Right ventricle myocardium superior (tissue), 1 donor: Measurements from ENCODE around the gene FXR2. TPM values are rescaled to one million over a fixed set of nuclear protein-coding genes. Genes with fewer than 3 reads are reported as not detected.
"Not testable (repeated sequence)": the region's sequence is repeated elsewhere in the genome, so short reads cannot be mapped to it uniquely, and the experiment has no call there.

ENCODE experiments used
- ATAC-seq: fragments of 200-7000 bp; cut with Tn5 transposase; one replicate; pipeline ENCODE4 v1.9.1; 2020; ENCODE audit warnings: mild to moderate bottlenecking; ENCODE audit not compliant: poor library complexity
- DNase-seq: peaks from one replicate; pipeline ENCODE4 v3.0.0-alpha.2; 2020
- intact Hi-C: fragments of 100-400 bp; cut with DNase I; formaldehyde crosslinking; loops from one replicate; pipeline ENCODE4 v1.11.2; 2022
- long read RNA-seq: library from polyadenylated mRNA; unstranded; transcript quantifications from one replicate; pipeline ENCODE4 v2.0.0, GENCODE V29; 2021
- total RNA-seq: library from RNA; stranded (reverse); fragmentation: NEBNext Ultra II Directional; extraction: Animal tissue kit (Norgen Biotek cat#: 25700); gene quantifications from one replicate; pipeline ENCODE4 v1.2.1, GENCODE V29; 2021
- donor health status: DM: no; HTN: yes; CAD: no; lungs with severe emphysema.

Gene FXR2
- total RNA-seq = 101 TPM
- long read RNA-seq, transcript FXR2-201 (17 exons, 2,957 nt) = major isoform, 493 of 593 reads
- long read RNA-seq, partial matches to known transcripts = 70 of 593 reads
- long read RNA-seq, other reads (novel, unspliced or antisense) = 30 of 593 reads

DNA sequence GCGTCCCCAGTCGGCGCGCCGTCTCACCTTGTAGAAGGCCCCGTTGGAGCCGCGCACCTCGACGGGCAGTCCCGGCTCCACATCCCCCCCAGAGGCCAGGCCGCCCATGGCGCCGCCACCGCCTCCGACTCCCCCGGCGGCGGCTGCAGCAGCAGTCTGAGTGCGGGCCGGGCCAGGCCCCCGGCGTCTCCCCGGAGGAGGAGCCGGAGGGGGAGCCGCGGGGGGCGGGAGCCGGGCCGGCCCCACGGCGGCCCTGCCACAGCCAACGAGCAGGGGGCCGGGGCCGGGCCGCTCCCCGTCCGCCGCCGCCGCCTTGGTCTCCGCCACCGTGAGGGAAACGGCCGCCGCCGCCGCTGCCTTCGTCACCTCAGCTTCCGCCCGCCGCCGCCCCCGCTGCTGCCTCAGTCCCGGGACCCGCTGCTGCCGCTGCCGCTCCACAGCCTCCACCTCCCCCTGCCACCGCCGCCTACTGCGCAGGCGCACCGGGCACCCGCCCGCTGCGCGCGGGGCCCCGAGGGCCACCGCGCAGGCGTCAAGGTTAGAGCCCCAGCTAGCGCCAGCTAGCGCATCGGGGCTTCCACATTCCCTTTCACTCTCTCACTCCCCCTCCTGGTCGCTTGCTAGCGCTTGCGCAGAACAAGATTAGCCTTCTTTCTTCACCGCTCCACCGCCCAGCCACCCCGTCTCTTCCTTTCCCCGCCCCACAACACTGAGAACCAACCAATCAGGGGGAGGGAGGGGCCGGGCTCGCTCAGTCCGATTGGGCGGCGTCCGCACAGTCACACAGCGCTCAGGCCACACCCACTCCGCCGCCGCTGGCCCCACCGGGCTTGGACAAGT lies at the start of gene FXR2:
Gene FXR2 (minus strand): TSS at position 473 of the 840 bp plus-strand sequence. CDS start 365 bp downstream, at position 108.
- ATAC-seq = peak; percentile 97
- intact Hi-C loops = no loop called here

GRCh38 chr17:7656958-7657609 lies 42.4 kb upstream of the FXR2 start:
- peak; percentile 69 for DNase-seq
- peak; percentile 67 for ATAC-seq
- intact Hi-C loops = no loop called here

More for the DNA sequence above, at the start of gene FXR2:
- peak; percentile 100 for DNase-seq

- DNase-seq (no peak), ATAC-seq (no peak)
- intact Hi-C loops = no loop called here
Observed at GRCh38 chr17:7655541-7655840, 40.8 kb upstream of the FXR2 start.

- intact Hi-C loops = no loop called here
- DNase-seq (no peak), ATAC-seq (no peak)
Observed at GRCh38 chr17:7654832-7655540, 40.3 kb upstream of the FXR2 start.

DNA sequence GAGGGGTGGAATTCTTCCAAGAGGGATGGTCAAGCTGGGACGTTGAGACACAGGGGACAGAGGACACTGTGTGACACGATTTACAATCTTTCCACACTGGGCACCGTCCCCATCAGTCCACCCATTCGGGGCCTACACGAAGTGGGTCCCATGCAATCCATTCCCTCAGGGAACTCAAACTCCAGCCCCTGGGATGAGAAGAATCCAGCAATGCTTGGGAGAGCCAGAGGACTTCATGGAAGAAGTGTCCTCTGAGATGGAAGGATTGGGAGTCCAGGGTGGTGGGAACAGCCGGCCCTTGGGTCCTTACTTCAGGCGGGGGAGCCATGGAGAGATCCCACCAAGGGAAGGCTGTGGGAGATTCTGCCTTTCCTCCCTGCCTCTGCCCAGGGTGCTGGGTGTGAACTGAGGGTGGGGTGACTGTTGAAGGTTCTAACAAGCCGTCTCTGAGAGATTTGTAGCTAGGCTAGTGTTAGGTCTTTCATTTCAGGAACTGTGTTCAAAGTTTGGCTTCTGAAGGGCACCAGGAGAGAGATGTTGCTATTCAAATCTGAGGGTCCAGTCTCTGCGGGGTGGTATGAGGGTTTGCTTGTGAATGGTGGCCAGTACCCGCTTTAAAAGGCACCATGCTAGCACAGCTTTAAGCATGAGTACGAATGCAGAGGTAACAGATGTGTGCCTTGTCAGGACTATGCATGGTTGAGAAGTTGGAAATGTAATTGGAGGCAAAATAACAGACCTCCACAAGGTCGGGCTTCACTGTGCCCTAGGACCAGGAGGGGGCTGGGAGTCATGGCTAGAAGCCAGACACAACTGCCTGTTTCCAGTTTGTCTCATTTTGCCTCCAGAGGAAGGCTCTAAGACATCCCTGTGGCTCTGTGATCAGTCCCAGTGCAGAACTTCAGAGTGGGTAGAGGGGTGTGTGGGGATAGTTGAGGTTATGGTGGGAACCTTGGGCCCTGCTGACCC lies 38.0 kb upstream of the FXR2 start:
- intact Hi-C loops = no loop called here
- ATAC-seq = no peak
- no peak for DNase-seq

GRCh38 chr17:7651665-7652387 lies 37.1 kb upstream of the FXR2 start:
- intact Hi-C loops = no loop called here

GRCh38 chr17:7651097-7651664 lies 36.5 kb upstream of the FXR2 start:
- DNase-seq (no peak), ATAC-seq (peak; percentile 16)
- intact Hi-C loops = no loop called here

More at GRCh38 chr17:7651665-7652387, 37.1 kb upstream of the FXR2 start:
- DNase-seq (no peak), ATAC-seq (peak; percentile 32)

DNA sequence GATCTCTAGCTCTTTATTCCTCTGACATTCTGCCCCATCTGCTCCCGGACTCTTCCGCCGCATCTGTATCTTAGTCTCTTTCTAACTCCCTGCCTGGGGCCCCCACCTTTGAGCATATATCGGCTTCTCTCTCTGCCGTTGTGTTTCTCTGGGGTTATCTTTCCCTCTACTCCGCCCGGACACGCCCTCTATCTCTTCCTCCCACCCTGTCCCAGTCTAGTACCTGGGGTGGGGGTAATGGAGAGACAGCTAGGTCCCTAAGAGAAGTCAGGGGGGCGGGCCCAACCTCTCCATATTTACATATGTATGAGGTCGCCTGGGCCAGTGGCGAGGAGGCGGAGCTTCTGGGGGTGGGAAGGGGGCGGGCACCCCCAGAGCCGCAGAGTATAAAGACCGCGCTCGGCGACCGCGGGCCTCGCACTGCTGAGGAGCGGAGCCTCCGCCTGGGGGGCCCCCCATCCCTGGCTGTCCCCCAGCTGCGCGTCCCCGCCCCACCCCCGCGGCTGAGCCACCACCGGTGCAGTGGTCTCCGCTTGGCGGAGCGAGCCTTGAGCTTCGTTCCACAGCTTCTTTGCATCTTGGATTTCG lies 35.9 kb upstream of the FXR2 start, which contains the start of gene ATP1B2:
Gene ATP1B2 (plus strand): TSS at position 418 of the 588 bp plus-strand sequence. CDS start 593 bp downstream, outside the sequence.
- DNase-seq (peak; percentile 83), ATAC-seq (peak; percentile 91)
- intact Hi-C loops = no loop called here

- ATAC-seq (no peak), DNase-seq (no peak)
- intact Hi-C loops = no loop called here
Observed at GRCh38 chr17:7647018-7647417, 32.3 kb upstream of the FXR2 start.

GRCh38 chr17:7646457-7646856 lies 31.8 kb upstream of the FXR2 start:
- DNase-seq = no peak
- ATAC-seq = no peak
- intact Hi-C loops = no loop called here

- ATAC-seq (no peak), DNase-seq (no peak)
- intact Hi-C loops = no loop called here
Observed at GRCh38 chr17:7644775-7645174, 30.1 kb upstream of the FXR2 start.

DNA sequence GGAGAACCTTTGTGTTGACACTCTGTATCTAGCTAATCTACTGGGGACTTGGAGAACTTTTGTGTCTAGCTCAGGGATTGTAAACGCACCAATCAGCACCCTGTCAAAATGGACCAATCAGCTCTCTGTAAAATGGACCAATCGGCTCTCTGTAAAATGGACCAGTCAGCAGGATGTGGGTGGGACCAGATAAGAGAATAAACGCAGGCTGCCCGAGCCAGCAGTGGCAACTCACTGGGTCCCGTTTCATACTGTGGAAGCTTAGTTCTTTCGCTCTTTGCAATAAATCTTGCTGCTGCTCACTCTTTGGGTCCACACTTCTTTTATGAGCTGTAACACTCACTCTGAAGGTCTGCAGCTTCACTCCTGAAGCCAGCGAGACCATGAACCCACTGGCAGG lies 26.9 kb upstream of the FXR2 start:
- DNase-seq, intact Hi-C loops, ATAC-seq: not testable (repeated sequence)

DNA sequence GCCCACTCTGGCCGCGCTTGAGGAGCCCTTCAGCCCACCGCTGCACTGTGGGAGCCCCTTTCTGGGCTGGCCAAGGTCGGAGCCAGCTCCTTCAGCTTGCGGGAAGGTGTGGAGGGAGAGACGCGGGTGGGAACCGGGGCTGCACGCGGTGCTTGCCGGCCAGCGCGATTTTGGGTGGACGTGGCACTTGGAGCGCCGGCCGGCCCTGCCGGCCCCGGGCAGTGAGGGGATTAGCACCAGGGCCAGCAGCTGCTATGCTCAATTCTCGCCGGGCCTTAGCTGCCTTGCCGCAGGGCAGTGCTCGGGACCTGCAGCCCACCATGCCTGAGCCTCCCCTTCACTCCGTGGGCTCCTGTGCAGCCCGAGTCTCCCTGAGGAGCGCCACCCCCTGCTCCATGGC lies 26.1 kb upstream of the FXR2 start:
- intact Hi-C loops = no loop called here
- ATAC-seq (no peak), DNase-seq (no peak)

GRCh38 chr17:7636163-7636562 lies 21.5 kb upstream of the FXR2 start:
- intact Hi-C loops = no loop called here
- ATAC-seq (no peak), DNase-seq (no peak)

- intact Hi-C loops = no loop called here
- DNase-seq (peak; percentile 60), ATAC-seq (no peak)
Observed at GRCh38 chr17:7634384-7634783, 19.7 kb upstream of the FXR2 start.

DNA sequence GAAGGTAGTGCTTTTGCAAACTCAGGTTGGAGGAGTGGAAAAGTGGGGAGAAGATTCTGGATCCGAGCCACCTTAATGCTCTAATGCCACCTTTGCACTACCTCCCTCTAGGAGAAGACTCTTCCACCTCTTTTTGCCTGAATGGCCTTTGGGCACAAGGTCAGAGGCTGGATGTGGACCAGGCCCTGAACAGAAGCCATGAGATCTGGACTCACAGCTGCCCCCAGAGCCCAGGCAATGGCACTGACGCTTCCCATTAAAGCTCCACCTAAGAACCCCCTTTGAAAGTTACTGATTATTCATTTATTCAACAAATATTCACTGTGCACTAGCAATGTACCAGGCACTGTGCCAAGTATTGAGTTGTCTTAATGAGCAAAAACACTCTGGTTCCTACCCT lies 18.4 kb upstream of the FXR2 start:
- DNase-seq (no peak), ATAC-seq (no peak)
- intact Hi-C loops = loop anchor here (2.0 kb wide), 1 partner anchor 56 kb away; the partner anchor contains the start of gene WRAP53

DNA sequence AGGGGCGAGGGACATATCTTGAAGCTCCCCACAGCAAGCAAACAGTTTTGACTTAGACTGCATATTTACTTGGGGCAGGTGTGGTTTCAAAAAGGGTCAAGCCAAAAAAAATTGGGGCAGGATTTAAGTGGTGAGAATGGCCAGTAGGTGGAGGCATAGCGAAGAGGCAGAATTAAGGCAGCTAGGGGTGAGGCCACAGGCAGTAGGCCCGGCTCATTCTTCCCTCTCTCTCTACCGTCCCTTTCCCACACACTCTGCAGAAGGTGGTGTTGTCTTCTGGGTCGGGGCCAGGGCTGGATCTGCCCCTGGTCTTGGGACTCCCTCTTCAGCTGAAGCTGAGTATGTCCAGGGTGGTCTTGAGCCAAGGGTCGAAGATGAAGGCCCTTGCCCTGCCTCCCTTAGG lies 17.8 kb upstream of the FXR2 start:
- ATAC-seq (no peak), DNase-seq (no peak)
- intact Hi-C loops = loop anchor here (2.0 kb wide), 1 partner anchor 56 kb away; the partner anchor contains the start of gene WRAP53
